NB4 (cell line): Measurements from ENCODE around the gene PHKB.
"Not testable (repeated sequence)": the region's sequence is repeated elsewhere in the genome, so short reads cannot be mapped to it uniquely, and the experiment has no call there.

Source experiments
- DNase-seq: peaks from one replicate; pipeline ENCODE4 v3.0.0; 2010; ENCODE audit warnings: low read depth
- H3K4me3 ChIP-seq: one replicate; pipeline ENCODE4 v1.5.1; 2011; ENCODE audit warnings: mild to moderate bottlenecking, low read depth, low read length, moderate library complexity
- CTCF ChIP-seq: IDR thresholded peaks from one replicate; pipeline ENCODE4 v1.5.1; 2012; ENCODE audit warnings: low read depth, low read length
- MYC ChIP-seq: IDR thresholded peaks from 2 replicates; pipeline ENCODE4 v1.6.1; 2011; ENCODE audit warnings: low read depth, low read length
- POLR2A ChIP-seq: IDR thresholded peaks from 2 replicates; pipeline ENCODE4 v1.6.1; 2011; ENCODE audit warnings: mild to moderate bottlenecking; ENCODE audit not compliant: insufficient read length; ENCODE audit errors: extremely low read depth
- TF ChIP-seq, protein P1 (sequence below): IDR thresholded peaks from 2 replicates; pipeline ENCODE4 v1.6.1; 2011; ENCODE audit warnings: low read depth, low read length

Gene PHKB

DNA sequence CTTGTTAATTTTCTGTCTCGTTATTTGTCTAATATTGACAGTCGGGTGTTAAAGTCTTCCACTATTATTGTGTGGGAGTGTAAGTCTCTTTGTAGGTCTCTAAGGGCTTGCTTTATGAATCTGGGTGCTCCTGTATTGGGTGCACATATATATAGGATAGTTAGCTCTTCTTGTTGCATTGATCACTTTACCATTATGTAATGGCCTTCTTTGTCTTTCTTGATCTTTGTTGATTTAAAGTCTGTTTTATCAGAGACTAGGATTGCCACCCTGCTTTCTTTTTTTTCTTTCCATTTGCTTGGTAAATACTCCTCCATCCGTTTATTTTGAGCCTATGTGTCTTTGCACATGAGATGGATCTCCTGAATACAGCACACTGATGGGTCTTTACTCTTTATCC, 90.6 kb downstream of the PHKB start:
- not testable (repeated sequence) for DNase-seq, H3K4me3 ChIP-seq

GRCh38 chr16:47553853-47554564, 92.9 kb downstream of the PHKB start:
- no peak for TF ChIP-seq MYC
- TF ChIP-seq, protein P1, sequence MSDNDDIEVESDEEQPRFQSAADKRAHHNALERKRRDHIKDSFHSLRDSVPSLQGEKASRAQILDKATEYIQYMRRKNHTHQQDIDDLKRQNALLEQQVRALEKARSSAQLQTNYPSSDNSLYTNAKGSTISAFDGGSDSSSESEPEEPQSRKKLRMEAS, result no peak
- DNase-seq, result no peak
- H3K4me3 ChIP-seq, result no peak overlapping the region

- not testable (repeated sequence) for H3K4me3 ChIP-seq, DNase-seq
Observed at GRCh38 chr16:47554587-47554986, 93.5 kb downstream of the PHKB start.

- no peak for DNase-seq
- no peak overlapping the region for H3K4me3 ChIP-seq
- TF ChIP-seq CTCF (no peak), POLR2A (no peak), MYC (no peak)
- TF ChIP-seq, protein P1, result no peak
Observed at GRCh38 chr16:47561286-47561685, 100.2 kb downstream of the PHKB start.

GRCh38 chr16:47562366-47562765, 101.2 kb downstream of the PHKB start:
- no peak for DNase-seq
- H3K4me3 ChIP-seq, result no peak overlapping the region

GRCh38 chr16:47565454-47565853, 104.3 kb downstream of the PHKB start:
- DNase-seq, result peak; percentile 97
- peak overlapping the region; percentile 25 for H3K4me3 ChIP-seq
- TF ChIP-seq, protein P1, result peak; percentile 70
- TF ChIP-seq MYC, result peak; percentile 38; the same call in 1 of the 2 replicates
- no peak for TF ChIP-seq CTCF

More at GRCh38 chr16:47562366-47562765, 101.2 kb downstream of the PHKB start:
- TF ChIP-seq POLR2A (no peak), MYC (no peak), CTCF (no peak)
- TF ChIP-seq, protein P1, result no peak

GRCh38 chr16:47567321-47567720, 106.2 kb downstream of the PHKB start:
- TF ChIP-seq CTCF, result no peak
- TF ChIP-seq MYC, result no peak
- TF ChIP-seq POLR2A, result no peak
- TF ChIP-seq, protein P1, result no peak
- DNase-seq, result peak; percentile 25

More at GRCh38 chr16:47567321-47567720, 106.2 kb downstream of the PHKB start:
- no peak overlapping the region for H3K4me3 ChIP-seq
